HL-60 (cell line): Measurements from ENCODE around the gene CLK4.
A peak's percentile ranks its signal among the peaks of the same experiment; 100 is the strongest.

Experiments used
- DNase-seq, 2 experiments: peaks; one replicate each; pipeline ENCODE4 v3.0.0-alpha.2; 2010 to 2020; ENCODE audit warnings: low read depth in 1 of 2, low spot score in 1 of 2
- H3K27ac ChIP-seq: fragments of 250-450 bp; sonication (Bioruptor Pico); replicated peaks from 2 replicates; pipeline ENCODE4 v1.5.1; 2020; ENCODE audit warnings: mild to moderate bottlenecking, moderate library complexity
- H3K27me3 ChIP-seq: fragments of 250-450 bp; sonication (Bioruptor Pico); 2 replicates; pipeline ENCODE4 v1.5.1; 2021; ENCODE audit warnings: mild to moderate bottlenecking, moderate library complexity; ENCODE audit not compliant: insufficient read depth, poor library complexity, severe bottlenecking
- H3K4me3 ChIP-seq: replicated peaks from 2 replicates; pipeline ENCODE4 v1.5.1; 2011; ENCODE audit warnings: mild to moderate bottlenecking, control low read depth, low read length; ENCODE audit not compliant: insufficient read depth
- GABPA ChIP-seq: IDR thresholded peaks from 2 replicates; pipeline ENCODE4 v1.6.1; 2012; ENCODE audit warnings: low read depth
- POLR2AphosphoS5 ChIP-seq: IDR thresholded peaks from 2 replicates; pipeline ENCODE4 v1.6.1; 2012; ENCODE audit warnings: low read depth
- SPI1 ChIP-seq: IDR thresholded peaks from 2 replicates; pipeline ENCODE4 v1.6.1; 2012; ENCODE audit warnings: low read depth, mild to moderate bottlenecking, borderline replicate concordance
- TF ChIP-seq, protein P1 (sequence below): IDR thresholded peaks from one replicate; pipeline ENCODE4 v1.5.1; 2011; ENCODE audit warnings: low read length, control low read depth, inconsistent platforms; ENCODE audit not compliant: insufficient read depth
- TF ChIP-seq, protein P2 (sequence below): IDR thresholded peaks from 2 replicates; pipeline ENCODE4 v1.6.1; 2012; ENCODE audit warnings: low read depth; ENCODE audit not compliant: insufficient replicate concordance

The CLK4 gene

DNA sequence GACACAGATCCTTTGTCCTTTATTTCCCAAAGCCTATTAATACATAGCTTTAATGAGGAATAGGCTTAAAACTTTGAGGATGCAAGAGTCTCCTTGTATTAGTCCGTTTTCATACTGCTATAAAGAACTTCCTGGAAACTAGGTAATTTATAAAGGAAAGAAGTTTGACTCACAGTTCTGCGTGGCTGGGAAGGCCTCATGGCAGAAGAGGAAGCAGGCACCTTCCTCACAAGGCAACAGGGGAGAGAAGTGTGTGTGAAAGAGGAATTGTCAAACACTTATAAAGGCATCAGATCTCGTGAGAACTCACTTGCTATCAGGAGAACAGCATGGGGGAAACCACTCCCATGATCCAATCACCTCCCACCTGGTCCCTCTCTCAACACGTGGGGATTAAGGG, 5.4 kb upstream of the CLK4 start:
- no peak overlapping the region for H3K27ac ChIP-seq
- DNase-seq, result peak in 1 of 2 experiments; percentile 27

DNA sequence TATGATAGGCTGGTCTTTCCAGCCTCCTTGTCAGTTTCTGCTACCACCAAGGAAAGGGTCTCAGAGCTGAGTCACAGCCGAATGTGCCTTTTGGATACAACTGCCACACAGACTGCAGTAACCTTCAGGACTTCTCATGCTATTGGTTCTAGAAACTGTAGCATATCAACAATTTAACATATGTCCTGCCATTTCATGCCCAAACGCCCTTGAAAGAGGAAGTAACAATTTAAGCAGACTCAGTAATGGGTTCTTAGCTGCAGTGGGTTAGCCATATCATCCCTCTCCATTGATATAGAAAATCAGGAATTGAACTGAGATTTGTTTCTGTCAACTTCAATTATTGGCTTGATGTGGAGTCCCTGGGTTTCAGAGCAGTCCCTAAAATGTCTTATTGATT, 4.1 kb upstream of the CLK4 start:
- Histone ChIP-seq H3K27me3 (no peaks in the 10 kb centered on the region), H3K27ac (no peak overlapping the region), H3K4me3 (no peak overlapping the region)
- DNase-seq, result no peak
- TF ChIP-seq SPI1, result no peak
- TF ChIP-seq, protein P1, sequence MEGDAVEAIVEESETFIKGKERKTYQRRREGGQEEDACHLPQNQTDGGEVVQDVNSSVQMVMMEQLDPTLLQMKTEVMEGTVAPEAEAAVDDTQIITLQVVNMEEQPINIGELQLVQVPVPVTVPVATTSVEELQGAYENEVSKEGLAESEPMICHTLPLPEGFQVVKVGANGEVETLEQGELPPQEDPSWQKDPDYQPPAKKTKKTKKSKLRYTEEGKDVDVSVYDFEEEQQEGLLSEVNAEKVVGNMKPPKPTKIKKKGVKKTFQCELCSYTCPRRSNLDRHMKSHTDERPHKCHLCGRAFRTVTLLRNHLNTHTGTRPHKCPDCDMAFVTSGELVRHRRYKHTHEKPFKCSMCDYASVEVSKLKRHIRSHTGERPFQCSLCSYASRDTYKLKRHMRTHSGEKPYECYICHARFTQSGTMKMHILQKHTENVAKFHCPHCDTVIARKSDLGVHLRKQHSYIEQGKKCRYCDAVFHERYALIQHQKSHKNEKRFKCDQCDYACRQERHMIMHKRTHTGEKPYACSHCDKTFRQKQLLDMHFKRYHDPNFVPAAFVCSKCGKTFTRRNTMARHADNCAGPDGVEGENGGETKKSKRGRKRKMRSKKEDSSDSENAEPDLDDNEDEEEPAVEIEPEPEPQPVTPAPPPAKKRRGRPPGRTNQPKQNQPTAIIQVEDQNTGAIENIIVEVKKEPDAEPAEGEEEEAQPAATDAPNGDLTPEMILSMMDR, result no peak
- no peak for TF ChIP-seq GABPA
- TF ChIP-seq, protein P2, sequence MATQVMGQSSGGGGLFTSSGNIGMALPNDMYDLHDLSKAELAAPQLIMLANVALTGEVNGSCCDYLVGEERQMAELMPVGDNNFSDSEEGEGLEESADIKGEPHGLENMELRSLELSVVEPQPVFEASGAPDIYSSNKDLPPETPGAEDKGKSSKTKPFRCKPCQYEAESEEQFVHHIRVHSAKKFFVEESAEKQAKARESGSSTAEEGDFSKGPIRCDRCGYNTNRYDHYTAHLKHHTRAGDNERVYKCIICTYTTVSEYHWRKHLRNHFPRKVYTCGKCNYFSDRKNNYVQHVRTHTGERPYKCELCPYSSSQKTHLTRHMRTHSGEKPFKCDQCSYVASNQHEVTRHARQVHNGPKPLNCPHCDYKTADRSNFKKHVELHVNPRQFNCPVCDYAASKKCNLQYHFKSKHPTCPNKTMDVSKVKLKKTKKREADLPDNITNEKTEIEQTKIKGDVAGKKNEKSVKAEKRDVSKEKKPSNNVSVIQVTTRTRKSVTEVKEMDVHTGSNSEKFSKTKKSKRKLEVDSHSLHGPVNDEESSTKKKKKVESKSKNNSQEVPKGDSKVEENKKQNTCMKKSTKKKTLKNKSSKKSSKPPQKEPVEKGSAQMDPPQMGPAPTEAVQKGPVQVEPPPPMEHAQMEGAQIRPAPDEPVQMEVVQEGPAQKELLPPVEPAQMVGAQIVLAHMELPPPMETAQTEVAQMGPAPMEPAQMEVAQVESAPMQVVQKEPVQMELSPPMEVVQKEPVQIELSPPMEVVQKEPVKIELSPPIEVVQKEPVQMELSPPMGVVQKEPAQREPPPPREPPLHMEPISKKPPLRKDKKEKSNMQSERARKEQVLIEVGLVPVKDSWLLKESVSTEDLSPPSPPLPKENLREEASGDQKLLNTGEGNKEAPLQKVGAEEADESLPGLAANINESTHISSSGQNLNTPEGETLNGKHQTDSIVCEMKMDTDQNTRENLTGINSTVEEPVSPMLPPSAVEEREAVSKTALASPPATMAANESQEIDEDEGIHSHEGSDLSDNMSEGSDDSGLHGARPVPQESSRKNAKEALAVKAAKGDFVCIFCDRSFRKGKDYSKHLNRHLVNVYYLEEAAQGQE, result no peak
- TF ChIP-seq POLR2AphosphoS5, result no peak

More for the DNA sequence above, 5.4 kb upstream of the CLK4 start:
- TF ChIP-seq, protein P1, result no peak
- peak; percentile 21; the same call in 1 of the 2 replicates for TF ChIP-seq SPI1
- Histone ChIP-seq H3K4me3 (no peak overlapping the region), H3K27me3 (no peaks in the 10 kb centered on the region)

DNA sequence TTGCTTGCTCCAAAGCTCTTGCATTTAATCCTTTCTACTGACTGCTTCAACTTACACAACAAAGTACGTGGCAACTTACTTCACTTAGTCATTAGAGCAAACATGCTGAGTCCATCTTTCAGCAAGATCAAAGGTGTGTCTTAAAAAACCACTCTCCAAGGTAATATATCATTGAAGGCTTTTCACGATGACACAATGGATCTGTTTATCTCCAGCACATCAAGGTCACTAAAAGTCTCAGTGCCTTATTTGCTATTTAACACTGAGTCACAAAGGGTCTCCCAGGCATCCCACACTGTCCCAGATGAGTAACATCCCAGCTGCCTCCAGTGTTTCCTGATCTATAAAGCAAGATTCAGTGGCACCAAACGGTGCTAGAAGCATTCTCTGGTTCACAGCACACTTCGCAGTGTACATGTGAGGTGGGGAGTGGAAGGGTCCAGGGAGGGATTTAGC, 3.7 kb upstream of the CLK4 start:
- TF ChIP-seq, protein P1, result no peak
- TF ChIP-seq, protein P2, result no peak
- TF ChIP-seq SPI1 (no peak), POLR2AphosphoS5 (no peak), GABPA (no peak)
- DNase-seq, result no peak
- H3K27ac ChIP-seq, result no peak overlapping the region
- no peak overlapping the region for H3K4me3 ChIP-seq
- no peaks in the 10 kb centered on the region for H3K27me3 ChIP-seq

DNA sequence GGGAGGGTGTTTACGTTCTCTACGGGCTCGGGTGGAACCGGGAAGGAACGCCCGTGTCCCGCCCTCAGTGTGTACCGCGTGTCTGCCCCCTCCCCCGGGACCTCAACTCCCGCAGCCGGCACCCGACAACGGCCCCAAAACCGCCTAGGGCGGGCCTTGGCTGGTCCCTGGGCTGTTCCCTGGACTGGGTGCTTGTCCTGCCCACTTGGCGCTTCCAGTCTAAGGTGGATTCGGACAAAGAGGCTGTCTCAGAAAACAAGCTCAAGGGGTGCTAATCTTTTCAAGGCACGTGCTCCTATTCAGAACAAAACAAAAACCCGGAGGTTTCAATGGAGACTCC, 379 bp upstream of the CLK4 start:
- Histone ChIP-seq H3K27me3 (no peaks in the 10 kb centered on the region), H3K4me3 (peak overlapping the region; percentile 42), H3K27ac (peak overlapping the region; percentile 96)
- DNase-seq, result no peak
- TF ChIP-seq SPI1 (no peak), GABPA (no peak), POLR2AphosphoS5 (no peak)
- TF ChIP-seq, protein P1, result no peak
- TF ChIP-seq, protein P2, result no peak
